Measurements from ENCODE around the gene TMEM14B.

- TF ChIP-seq TAF1 (IDR thresholded peaks at IDR 0.05; ENCODE audit: low read depth) (no peak), RAD21 (IDR thresholded peaks at IDR 0.05; ENCODE audit: low read depth) (no peak)
Observed at GRCh38 chr6:10742251-10742650, 5.4 kb upstream of the TMEM14B start.

All from Ishikawa (cell line).